HFFc6 (cell line): ENCODE results near the gene CD86. TPM values are rescaled to one million over a fixed set of nuclear protein-coding genes. Genes with fewer than 3 reads are reported as not detected.

Experiments
- DNase-seq: peaks from one replicate; pipeline ENCODE4 v3.0.0-alpha.2; 2018
- H3K27ac Mint-ChIP-seq: 2 replicates; pipeline ENCODE4 v1.8.0; 2020; ENCODE audit warnings: mild to moderate bottlenecking, mixed read lengths
- H3K27me3 Mint-ChIP-seq: 2 replicates; pipeline ENCODE4 v1.8.0; 2021; ENCODE audit warnings: mild to moderate bottlenecking, moderate library complexity, mixed read lengths; ENCODE audit not compliant: insufficient read depth
- H3K36me3 Mint-ChIP-seq: 2 replicates; pipeline ENCODE4 v1.8.0; 2021; ENCODE audit warnings: low read depth, mixed read lengths
- H3K4me1 Mint-ChIP-seq: 2 replicates; pipeline ENCODE4 v1.8.0; 2020; ENCODE audit warnings: low read depth, mixed read lengths
- H3K4me3 Mint-ChIP-seq: 2 replicates; pipeline ENCODE4 v1.8.0; 2020; ENCODE audit warnings: mild to moderate bottlenecking, moderate library complexity, mixed read lengths
- H3K9me3 Mint-ChIP-seq: 2 replicates; pipeline ENCODE4 v1.8.0; 2020; ENCODE audit warnings: mild to moderate bottlenecking, mixed read lengths
- total RNA-seq, 6 experiments: library from RNA; stranded (reverse); fragmentation: NEBNext Ultra II Directional; extraction: Animal tissue kit (Norgen Biotek cat#: 25700); gene quantifications; 2 replicates in 1 of 6; 3 replicates in 5 of 6; pipeline ENCODE4 v1.2.3, GENCODE V29; 2021
- TF ChIP-seq, protein P1 (sequence below): fragments of 200-600 bp; sonication (generic); IDR thresholded peaks from 2 replicates; pipeline ENCODE4 v1.5.0; 2021; ENCODE audit warnings: antibody characterized with exemption, mild to moderate bottlenecking

CD86 gene
- total RNA-seq, 6 experiments from 2014 or later: not detected

DNA sequence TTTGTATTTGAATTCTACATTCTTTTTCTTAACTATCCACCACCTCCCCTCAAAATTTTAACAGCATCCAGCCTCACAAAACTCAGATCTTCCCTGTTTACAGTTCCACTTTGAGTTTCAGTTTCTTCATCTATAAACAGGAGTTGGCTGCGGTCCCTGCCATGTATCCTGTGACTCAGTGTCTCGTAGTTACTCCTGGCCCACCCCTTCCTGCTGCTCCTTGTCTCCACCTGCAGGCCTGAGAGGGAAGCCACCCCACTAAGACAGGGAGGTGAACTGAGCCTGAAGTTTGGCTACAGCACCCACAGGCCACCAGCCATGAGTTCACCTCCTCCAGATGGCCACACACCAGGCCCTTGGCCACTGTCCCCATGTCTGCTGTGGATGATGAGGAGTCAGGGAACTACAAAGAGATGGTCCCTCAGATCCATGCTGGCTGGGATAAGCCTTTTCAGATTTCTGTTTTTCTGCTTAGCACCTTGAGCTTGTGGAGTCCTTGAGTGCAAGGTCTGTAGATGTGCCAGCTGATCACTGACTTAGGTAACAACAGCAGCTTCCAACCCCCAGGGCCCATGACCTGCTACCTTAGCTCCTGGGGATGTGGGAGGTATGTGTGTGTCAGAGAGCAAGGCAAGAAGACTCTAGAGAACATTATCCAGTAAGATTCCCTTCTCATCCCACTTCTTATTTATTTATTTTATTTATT, 37.5 kb downstream of the CD86 start:
- TF ChIP-seq, protein P1, sequence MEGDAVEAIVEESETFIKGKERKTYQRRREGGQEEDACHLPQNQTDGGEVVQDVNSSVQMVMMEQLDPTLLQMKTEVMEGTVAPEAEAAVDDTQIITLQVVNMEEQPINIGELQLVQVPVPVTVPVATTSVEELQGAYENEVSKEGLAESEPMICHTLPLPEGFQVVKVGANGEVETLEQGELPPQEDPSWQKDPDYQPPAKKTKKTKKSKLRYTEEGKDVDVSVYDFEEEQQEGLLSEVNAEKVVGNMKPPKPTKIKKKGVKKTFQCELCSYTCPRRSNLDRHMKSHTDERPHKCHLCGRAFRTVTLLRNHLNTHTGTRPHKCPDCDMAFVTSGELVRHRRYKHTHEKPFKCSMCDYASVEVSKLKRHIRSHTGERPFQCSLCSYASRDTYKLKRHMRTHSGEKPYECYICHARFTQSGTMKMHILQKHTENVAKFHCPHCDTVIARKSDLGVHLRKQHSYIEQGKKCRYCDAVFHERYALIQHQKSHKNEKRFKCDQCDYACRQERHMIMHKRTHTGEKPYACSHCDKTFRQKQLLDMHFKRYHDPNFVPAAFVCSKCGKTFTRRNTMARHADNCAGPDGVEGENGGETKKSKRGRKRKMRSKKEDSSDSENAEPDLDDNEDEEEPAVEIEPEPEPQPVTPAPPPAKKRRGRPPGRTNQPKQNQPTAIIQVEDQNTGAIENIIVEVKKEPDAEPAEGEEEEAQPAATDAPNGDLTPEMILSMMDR: peak; percentile 62
- Mint-ChIP-seq H3K27me3 (peaks cover 13% of the 10 kb centered on the region), H3K36me3 (no peaks in the 10 kb centered on the region), H3K4me1 (peaks cover 8% of the 10 kb centered on the region; the same call in 1 of the 2 replicates), H3K27ac (0 out of 2 replicates have a peak overlapping the region, but pooled peaks have one; percentile 3), H3K4me3 (peak overlapping the region; percentile 55), H3K9me3 (no peaks in the 10 kb centered on the region)
- DNase-seq: peak; percentile 15

DNA sequence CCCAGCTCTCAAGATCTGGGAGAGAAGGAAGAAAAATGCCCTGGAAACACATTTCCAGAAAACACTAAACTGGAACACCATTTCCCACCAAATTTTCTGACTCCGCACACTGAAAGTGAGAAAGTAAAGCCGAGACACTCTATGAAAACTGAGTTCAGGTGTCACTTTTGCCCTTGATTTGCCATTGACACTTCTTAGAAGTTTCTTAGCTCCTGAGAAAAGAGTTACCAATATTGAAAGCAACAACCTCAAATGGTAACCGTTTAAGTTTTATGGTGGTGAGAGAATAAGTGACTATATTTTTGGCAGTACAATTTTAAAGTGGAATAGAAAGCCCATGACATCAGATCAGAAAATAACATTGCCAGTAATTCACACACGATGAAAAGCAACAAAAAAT, 39.0 kb downstream of the CD86 start:
- Mint-ChIP-seq H3K9me3 (no peaks in the 10 kb centered on the region), H3K36me3 (no peaks in the 10 kb centered on the region), H3K4me1 (peaks cover 8% of the 10 kb centered on the region; the same call in 1 of the 2 replicates), H3K27me3 (peaks cover 2% of the 10 kb centered on the region; the same call in 1 of the 2 replicates), H3K4me3 (no peak overlapping the region), H3K27ac (no peak overlapping the region)
- TF ChIP-seq, protein P1: no peak
- DNase-seq: no peak

DNA sequence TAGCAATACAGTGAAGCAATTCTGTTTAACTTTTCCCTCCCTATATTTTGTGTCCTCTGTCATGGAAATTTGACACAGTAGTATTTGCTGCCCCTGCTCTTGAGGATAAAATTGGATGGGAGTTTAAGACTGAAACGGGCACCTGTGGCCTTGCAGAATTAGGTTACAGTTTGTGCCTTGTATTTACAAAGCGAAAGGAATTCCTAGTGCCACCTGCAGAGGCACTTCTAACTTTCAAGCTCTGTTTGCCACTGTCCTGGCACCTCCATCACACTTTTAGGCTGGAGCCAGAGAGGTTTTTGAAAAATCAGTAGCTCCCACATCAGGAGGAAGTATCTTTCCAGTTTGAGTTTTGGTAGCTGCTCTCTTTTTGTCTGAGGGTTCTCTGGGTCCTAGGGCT, 39.5 kb downstream of the CD86 start:
- Mint-ChIP-seq H3K9me3 (no peaks in the 10 kb centered on the region), H3K27me3 (peaks cover 2% of the 10 kb centered on the region; the same call in 1 of the 2 replicates), H3K36me3 (no peaks in the 10 kb centered on the region), H3K4me1 (peaks cover 8% of the 10 kb centered on the region; the same call in 1 of the 2 replicates), H3K4me3 (no peak overlapping the region), H3K27ac (no peak overlapping the region)
- DNase-seq: no peak
- TF ChIP-seq, protein P1: no peak

DNA sequence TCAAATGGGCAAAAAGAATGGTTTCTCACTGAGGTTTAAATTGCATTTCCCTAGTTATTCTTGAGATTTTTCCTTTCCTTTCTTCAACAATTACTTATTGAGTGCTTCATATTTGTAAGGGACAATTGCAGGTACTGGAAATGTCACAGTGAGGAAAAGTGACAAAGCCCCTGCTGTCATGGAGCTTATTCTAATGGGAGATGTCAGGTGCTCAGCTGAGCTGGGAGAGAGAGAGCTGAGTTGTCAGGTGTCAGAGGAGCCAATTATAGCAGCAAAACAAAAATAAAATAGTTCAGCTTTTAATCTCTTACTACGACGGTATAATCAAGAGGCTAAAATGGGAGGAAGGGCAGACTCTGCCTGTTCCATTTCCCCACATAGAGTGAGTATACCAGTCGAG, 42.0 kb downstream of the CD86 start:
- Mint-ChIP-seq H3K27me3 (no peaks in the 10 kb centered on the region; the same call in 1 of the 2 replicates), H3K9me3 (no peaks in the 10 kb centered on the region), H3K27ac (no peak overlapping the region), H3K4me1 (peaks cover 5% of the 10 kb centered on the region; the same call in 1 of the 2 replicates), H3K36me3 (no peaks in the 10 kb centered on the region), H3K4me3 (no peak overlapping the region)
- TF ChIP-seq, protein P1: no peak
- DNase-seq: no peak

DNA sequence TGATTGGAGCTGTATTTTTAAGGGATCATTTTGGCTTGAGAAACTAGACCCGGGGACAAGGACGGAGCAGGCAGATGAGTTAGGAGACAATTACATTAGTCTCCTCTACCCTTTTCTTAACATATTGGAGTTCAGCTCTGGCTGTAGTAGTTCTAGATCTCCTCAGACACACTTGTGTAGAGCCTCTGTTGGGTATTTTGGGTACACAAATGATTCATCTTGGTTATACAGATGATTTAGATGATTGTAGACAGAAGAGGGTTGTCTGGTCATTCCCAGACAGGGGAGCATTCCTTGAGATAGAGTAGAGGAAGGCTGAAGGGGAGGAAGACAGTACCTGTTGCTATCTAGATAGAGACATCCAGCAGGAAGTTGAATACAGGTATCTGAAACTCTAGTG, 43.4 kb downstream of the CD86 start:
- Mint-ChIP-seq H3K4me3 (no peak overlapping the region), H3K27ac (no peak overlapping the region), H3K27me3 (no peaks in the 10 kb centered on the region; the same call in 1 of the 2 replicates), H3K36me3 (no peaks in the 10 kb centered on the region), H3K9me3 (no peaks in the 10 kb centered on the region), H3K4me1 (no peaks in the 10 kb centered on the region)
- no peak for DNase-seq
- TF ChIP-seq, protein P1: no peak
